ENCODE data around the gene TXNDC17. TPM values are rescaled to one million over a fixed set of nuclear protein-coding genes. Genes with fewer than 3 reads are reported as not detected.
"Not testable (repeated sequence)": the region's sequence is repeated elsewhere in the genome, so short reads cannot be mapped to it uniquely, and the experiment has no call there.

TXNDC17 gene
- total RNA-seq, 4 donors from 2014 or later, result 31.8 to 124 (median 85.6) TPM

DNA sequence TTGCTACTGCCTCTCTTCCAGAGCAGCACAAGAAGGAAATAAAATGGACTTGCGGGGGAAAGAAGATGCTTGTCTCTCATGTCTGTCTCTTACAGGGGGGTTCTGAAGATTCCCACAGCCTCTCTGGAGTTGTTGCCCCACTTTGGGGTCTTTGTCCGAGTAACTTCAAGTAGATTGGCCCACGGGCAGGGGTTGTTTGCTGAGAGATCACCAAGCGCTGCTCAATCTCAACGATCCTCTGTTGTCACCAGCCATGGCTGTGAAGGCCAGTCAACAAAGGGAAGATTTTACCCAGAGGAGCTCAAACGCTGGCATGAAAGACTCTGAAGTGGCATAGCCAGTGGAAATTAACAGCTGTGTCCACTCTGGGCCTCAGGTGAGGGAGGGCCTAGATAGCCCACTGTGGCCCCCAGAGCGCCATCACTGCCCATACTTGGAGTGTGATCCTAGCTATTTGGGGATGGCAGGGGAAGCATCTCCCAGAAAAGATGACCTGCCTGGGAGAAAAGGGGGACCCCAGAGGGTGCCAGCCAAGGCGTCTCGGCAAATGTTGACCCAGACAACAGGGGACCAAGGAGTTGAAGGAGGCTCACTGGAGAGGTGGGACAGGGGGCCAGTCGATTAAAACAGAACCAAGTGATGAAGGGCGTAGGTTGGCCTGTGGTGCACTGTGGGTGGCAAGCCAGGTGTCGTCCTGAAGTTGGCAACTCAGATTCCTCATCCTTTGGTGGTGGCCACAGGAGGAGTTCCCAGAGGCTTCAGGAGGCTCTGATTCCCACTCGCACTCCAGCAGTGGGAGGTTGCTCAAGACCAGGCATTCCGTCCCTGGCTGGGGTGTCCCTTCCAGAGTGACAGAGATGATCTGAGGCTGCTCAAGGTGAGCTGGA, 44.3 kb downstream of the TXNDC17 start:
- no peaks in the 10 kb centered on the region for H3K4me1 ChIP-seq
- TF ChIP-seq POLR2A (IDR thresholded peaks at IDR 0.05), result no peak
- TF ChIP-seq, protein P1, sequence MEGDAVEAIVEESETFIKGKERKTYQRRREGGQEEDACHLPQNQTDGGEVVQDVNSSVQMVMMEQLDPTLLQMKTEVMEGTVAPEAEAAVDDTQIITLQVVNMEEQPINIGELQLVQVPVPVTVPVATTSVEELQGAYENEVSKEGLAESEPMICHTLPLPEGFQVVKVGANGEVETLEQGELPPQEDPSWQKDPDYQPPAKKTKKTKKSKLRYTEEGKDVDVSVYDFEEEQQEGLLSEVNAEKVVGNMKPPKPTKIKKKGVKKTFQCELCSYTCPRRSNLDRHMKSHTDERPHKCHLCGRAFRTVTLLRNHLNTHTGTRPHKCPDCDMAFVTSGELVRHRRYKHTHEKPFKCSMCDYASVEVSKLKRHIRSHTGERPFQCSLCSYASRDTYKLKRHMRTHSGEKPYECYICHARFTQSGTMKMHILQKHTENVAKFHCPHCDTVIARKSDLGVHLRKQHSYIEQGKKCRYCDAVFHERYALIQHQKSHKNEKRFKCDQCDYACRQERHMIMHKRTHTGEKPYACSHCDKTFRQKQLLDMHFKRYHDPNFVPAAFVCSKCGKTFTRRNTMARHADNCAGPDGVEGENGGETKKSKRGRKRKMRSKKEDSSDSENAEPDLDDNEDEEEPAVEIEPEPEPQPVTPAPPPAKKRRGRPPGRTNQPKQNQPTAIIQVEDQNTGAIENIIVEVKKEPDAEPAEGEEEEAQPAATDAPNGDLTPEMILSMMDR (IDR thresholded peaks at IDR 0.05), result no peak
- no peak for TF ChIP-seq EP300 (IDR thresholded peaks at IDR 0.05)
- no peaks in the 10 kb centered on the region for H3K36me3 ChIP-seq
- no peak overlapping the region for H3K4me3 ChIP-seq
- 87 to 90% methylated on average over 14 of the region's 14 CpGs for WGBS, 2 donors
- no peaks in the 10 kb centered on the region for H3K9me3 ChIP-seq
- no peaks in the 10 kb centered on the region for H3K27me3 ChIP-seq
- H3K27ac ChIP-seq, result no peak overlapping the region
- no peak for DNase-seq (ENCODE audit: low spot score in 2 of 2)

DNA sequence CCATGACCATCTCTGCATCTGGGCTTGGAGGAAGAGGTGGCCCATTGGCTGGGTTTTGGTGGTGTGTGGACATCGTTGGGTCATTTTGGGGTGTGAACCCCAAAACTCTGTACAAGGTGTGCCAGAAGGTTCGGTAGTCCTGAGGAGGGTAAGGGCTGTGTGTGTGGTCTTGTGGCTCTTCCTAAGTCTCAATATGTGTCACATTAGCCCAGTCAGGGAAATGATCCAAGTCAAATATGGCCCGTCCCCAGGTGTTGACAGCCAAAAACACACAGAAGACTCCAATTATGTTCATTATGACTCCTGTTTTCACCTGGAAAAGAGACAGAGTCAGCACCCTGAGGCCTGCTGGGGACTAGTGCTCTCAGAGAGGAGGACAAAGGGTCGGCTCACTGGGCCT, 45.2 kb downstream of the TXNDC17 start:
- DNase-seq (ENCODE audit: low spot score in 2 of 2), result no peak
- Histone ChIP-seq H3K9me3 (no peaks in the 10 kb centered on the region), H3K4me1 (no peaks in the 10 kb centered on the region), H3K4me3 (no peak overlapping the region), H3K27me3 (no peaks in the 10 kb centered on the region), H3K36me3 (no peaks in the 10 kb centered on the region), H3K27ac (no peak overlapping the region)
- 85 to 95% methylated on average over 4 of the region's 4 CpGs for WGBS, 2 donors
- TF ChIP-seq, protein P1 (IDR thresholded peaks at IDR 0.05), result no peak
- TF ChIP-seq POLR2A (IDR thresholded peaks at IDR 0.05) (no peak), EP300 (IDR thresholded peaks at IDR 0.05) (no peak)

DNA sequence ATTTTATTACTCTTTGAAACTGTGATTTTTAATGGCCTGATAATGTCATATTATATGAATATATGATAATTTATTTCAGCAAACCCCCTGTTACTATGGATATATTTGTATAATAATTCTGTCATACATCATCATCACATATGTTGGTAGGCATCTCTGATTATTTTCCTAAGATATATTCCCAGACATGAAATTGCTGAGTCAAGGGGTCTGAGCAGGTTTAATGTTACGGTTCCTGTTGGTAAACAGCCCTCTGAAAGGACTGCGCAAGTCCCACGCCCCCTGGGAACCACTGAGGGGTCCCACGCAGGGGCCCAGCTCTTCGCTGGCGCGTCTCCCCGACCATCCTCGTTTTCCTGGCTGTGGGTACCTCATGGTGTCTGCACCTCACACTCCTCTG, 48.1 kb downstream of the TXNDC17 start:
- Histone ChIP-seq H3K27me3 (no peaks in the 10 kb centered on the region), H3K9me3 (no peaks in the 10 kb centered on the region), H3K4me3 (no peak overlapping the region), H3K4me1 (no peaks in the 10 kb centered on the region), H3K36me3 (no peaks in the 10 kb centered on the region), H3K27ac (no peak overlapping the region)
- TF ChIP-seq POLR2A (IDR thresholded peaks at IDR 0.05) (no peak), EP300 (IDR thresholded peaks at IDR 0.05) (no peak)
- TF ChIP-seq, protein P1 (IDR thresholded peaks at IDR 0.05), result no peak
- DNase-seq (ENCODE audit: low spot score in 2 of 2), result no peak
- WGBS, 2 donors, result 86 to 87% methylated on average over 9 of the region's 9 CpGs

DNA sequence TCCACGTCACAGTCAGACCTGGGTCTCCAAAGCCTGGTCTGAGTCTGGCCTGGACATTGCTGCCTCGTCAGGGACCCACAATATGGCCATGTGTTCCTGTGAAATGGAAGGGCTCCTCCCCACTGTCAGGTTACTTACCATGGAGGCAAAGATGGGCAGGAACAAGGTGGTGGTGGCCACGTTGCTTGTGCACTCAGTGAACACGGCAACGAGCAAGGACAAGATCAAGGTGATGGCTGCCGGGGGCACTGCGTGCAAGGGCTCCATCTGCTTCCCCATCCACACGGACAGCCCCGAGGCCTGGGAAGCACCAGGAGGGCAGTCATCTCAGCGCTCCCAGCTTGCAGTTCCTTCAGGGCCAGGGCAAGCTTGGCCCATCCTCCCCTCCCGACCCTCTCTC, 49.8 kb downstream of the TXNDC17 start:
- no peaks in the 10 kb centered on the region for H3K9me3 ChIP-seq
- no peak overlapping the region for H3K4me3 ChIP-seq
- 84 to 88% methylated on average over 11 of the region's 11 CpGs for WGBS, 2 donors
- H3K36me3 ChIP-seq, result no peaks in the 10 kb centered on the region
- H3K4me1 ChIP-seq, result no peaks in the 10 kb centered on the region
- TF ChIP-seq, protein P1 (IDR thresholded peaks at IDR 0.05), result no peak
- TF ChIP-seq POLR2A (IDR thresholded peaks at IDR 0.05) (no peak), EP300 (IDR thresholded peaks at IDR 0.05) (no peak)
- no peak overlapping the region for H3K27ac ChIP-seq
- no peaks in the 10 kb centered on the region for H3K27me3 ChIP-seq
- DNase-seq (ENCODE audit: low spot score in 2 of 2), result no peak

DNA sequence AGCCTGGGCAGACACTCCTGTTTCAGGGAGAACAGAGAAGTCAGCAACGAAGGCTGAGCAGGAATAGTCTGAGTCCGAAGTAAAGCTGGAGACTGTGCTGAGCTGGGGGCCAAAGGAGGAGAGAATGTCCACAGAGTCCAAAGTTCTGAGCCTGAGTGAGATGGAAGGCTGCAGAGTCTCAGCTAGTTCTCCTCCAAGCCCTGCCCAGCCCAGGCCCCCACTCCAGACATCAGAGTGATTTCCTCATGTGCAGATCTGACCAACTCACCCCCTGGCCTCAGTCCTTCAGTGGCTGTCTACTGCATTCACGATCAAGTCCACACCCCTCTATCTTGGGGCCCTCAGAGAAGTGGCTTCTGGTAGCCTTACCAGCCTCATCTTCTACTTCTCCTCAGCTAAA, 50.7 kb downstream of the TXNDC17 start:
- 71 to 86% methylated on average over 3 of the region's 3 CpGs for WGBS, 2 donors

DNA sequence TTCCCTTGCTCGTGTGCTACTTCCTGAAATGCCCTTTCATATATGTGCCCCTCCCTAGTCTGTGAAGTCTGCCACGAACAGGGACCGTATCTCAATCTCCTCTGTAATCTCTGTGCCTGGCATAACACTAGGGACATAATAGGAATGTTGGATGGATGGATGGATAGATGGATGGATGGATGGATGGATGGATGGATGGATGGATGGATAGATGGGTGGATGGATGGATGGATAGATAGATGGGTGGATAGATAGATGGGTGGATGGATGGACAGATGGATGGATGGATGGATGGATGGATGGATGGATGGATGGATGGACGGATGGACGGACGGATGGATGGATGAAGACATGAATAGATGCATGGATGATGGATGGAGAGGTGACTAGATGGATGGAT, 51.1 kb downstream of the TXNDC17 start:
- not testable (repeated sequence) for H3K4me3 ChIP-seq; H3K4me1 ChIP-seq; H3K9me3 ChIP-seq; H3K27me3 ChIP-seq; H3K27ac ChIP-seq; H3K36me3 ChIP-seq; DNase-seq (ENCODE audit: low spot score in 2 of 2)
- WGBS, 2 donors, result 66 to 78% methylated on average over 6 of the region's 6 CpGs

More for the DNA sequence above, 50.7 kb downstream of the TXNDC17 start:
- TF ChIP-seq EP300 (IDR thresholded peaks at IDR 0.05), result no peak
- TF ChIP-seq POLR2A (IDR thresholded peaks at IDR 0.05), result no peak
- TF ChIP-seq, protein P1 (IDR thresholded peaks at IDR 0.05), result no peak
- Histone ChIP-seq H3K9me3 (no peaks in the 10 kb centered on the region), H3K27me3 (no peaks in the 10 kb centered on the region), H3K4me3 (no peak overlapping the region), H3K36me3 (no peaks in the 10 kb centered on the region), H3K4me1 (no peaks in the 10 kb centered on the region), H3K27ac (no peak overlapping the region)
- DNase-seq (ENCODE audit: low spot score in 2 of 2), result no peak

Data from tibial nerve (tissue), 4 donors.